Breast epithelium (tissue), 4 donors: Measurements from ENCODE around the gene PLP2. TPM values are rescaled to one million over a fixed set of nuclear protein-coding genes. Genes with fewer than 3 reads are reported as not detected.
"Not testable (repeated sequence)": the region's sequence is repeated elsewhere in the genome, so short reads cannot be mapped to it uniquely, and the experiment has no call there.

Experiments used
- DNase-seq, 2 donors: peaks; one replicate each; pipeline ENCODE4 v3.0.0-alpha.2; 2019; ENCODE audit warnings: low spot score in 2 of 2
- H3K27ac ChIP-seq, 2 donors: fragments of 200-600 bp; sonication (generic) in 1 of 2; one replicate each; pipeline ENCODE4 v1.5.1; 2016 to 2019; ENCODE audit warnings: mild to moderate bottlenecking in 1 of 2
- H3K27me3 ChIP-seq, 2 donors: fragments of 200-600 bp; sonication (generic) in 1 of 2; one replicate each; pipeline versions ENCODE4 v1.5.1 to v1.6.0; 2017 to 2019; ENCODE audit warnings: control low read depth in 1 of 2, mild to moderate bottlenecking in 1 of 2
- H3K36me3 ChIP-seq: fragments of 200-600 bp; one replicate; pipeline ENCODE4 v1.5.1; 2019
- H3K4me1 ChIP-seq, 2 donors: fragments of 200-600 bp; sonication (generic); one replicate each; pipeline ENCODE4 v1.5.1; 2016 to 2019; ENCODE audit warnings: control low read depth in 1 of 2
- H3K4me3 ChIP-seq, 3 donors: fragments of 200-600 bp; sonication (generic); 1 replicate in 2 of 3; 2 replicates in 1 of 3; pipeline ENCODE4 v1.5.1; 2016 to 2019; ENCODE audit warnings: mild to moderate bottlenecking in 3 of 3, moderate library complexity in 2 of 3
- H3K9me3 ChIP-seq, 2 donors: fragments of 200-600 bp; sonication (generic) in 1 of 2; one replicate each; pipeline ENCODE4 v1.5.1; 2016 to 2019; ENCODE audit warnings: control low read depth in 1 of 2
- POLR2A ChIP-seq: fragments of 450-650 bp; IDR thresholded peaks from one replicate; pipeline ENCODE4 v1.6.1; 2016; ENCODE audit warnings: antibody characterized with exemption, mild to moderate bottlenecking, moderate library complexity
- POLR2AphosphoS5 ChIP-seq, 3 donors: sonication (generic); formaldehyde crosslinking; IDR thresholded peaks; one replicate each; pipeline ENCODE4 v1.6.1; 2017; ENCODE audit warnings: antibody characterized with exemption in 3 of 3
- intact Hi-C: fragments of 100-400 bp; cut with DNase I; formaldehyde crosslinking; loops from one replicate; pipeline ENCODE4 v1.15.1; 2023; ENCODE audit warnings: low total_unique reads
- total RNA-seq, 3 donors: library from RNA; depleted of rRNA; stranded (reverse); fragments of >200 nt; gene quantifications; one replicate each; pipeline ENCODE4 v1.1.0, GENCODE V29; 2016
- TF ChIP-seq, protein P1 (sequence below), 3 donors: fragments of 450-650 bp; IDR thresholded peaks; one replicate each; pipeline ENCODE4 v1.5.1; 2016 to 2017; ENCODE audit warnings: antibody characterized with exemption in 3 of 3, mild to moderate bottlenecking in 3 of 3, moderate library complexity in 3 of 3

PLP2 gene
- total RNA-seq, 3 donors from 2014 or later: 23.4 to 27.9 (median 27.8) TPM

DNA sequence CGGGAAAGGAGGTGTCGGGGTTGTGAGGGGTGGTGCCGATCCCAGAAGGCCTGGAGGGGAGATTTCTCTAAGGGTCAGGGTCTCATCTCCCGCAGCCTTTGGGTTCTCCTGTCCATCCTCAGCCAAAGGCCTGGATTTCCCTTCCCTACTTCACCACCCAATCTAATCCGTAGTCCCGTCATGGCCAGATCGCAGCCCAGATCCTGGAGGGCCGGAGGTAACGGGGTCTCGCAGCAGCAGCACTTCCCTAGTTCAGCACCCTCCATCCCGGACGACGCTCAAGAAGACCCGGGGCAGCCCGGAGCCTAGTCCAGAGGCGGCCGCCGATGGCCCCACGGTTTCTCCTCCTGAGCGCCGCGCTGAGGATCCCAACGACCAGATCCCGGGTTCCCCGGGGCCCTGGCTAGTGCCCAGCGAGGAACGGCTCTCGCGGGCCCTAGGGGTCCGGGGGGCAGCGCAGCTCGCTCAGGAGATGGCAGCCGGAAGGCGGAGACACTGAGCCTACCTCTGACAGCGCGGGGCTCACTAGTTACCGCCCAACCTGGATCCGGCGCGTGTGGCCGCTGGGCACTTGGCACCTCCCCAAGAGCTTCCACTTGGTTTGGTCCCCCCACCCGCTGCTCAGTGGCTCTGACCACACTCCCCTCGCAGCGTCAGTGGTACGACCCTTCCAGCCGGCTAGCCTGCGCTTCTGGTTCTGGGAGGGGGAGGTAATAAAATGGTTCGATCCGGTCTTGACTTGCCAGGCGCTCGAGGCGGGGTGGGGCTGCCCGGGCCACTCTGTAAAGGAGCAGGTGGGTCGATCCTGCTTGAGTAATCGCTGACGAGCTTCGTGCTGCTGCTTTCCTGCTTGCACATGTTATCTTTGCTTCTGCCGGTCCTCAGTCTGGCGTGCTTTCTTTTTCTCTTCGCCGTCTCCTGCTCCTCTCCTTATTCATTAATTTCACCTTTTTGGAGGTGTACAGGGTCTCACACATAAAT lies 5.5 kb upstream of the PLP2 start:
- intact Hi-C loops: no loop called here
- Histone ChIP-seq H3K36me3 (no peaks in the 10 kb centered on the region), H3K4me1 (no peaks in the 10 kb centered on the region), H3K27ac (peak overlapping the region; percentile 77 to 92), H3K9me3 (no peaks in the 10 kb centered on the region), H3K27me3 (peaks cover 0 to 8% of the 10 kb centered on the region in 2 donors), H3K4me3 (peak overlapping the region; percentile 33 to 60 (median 35))
- TF ChIP-seq POLR2AphosphoS5 (IDR thresholded peaks at IDR 0.05) (no peak), POLR2A (no peak)
- TF ChIP-seq, protein P1, sequence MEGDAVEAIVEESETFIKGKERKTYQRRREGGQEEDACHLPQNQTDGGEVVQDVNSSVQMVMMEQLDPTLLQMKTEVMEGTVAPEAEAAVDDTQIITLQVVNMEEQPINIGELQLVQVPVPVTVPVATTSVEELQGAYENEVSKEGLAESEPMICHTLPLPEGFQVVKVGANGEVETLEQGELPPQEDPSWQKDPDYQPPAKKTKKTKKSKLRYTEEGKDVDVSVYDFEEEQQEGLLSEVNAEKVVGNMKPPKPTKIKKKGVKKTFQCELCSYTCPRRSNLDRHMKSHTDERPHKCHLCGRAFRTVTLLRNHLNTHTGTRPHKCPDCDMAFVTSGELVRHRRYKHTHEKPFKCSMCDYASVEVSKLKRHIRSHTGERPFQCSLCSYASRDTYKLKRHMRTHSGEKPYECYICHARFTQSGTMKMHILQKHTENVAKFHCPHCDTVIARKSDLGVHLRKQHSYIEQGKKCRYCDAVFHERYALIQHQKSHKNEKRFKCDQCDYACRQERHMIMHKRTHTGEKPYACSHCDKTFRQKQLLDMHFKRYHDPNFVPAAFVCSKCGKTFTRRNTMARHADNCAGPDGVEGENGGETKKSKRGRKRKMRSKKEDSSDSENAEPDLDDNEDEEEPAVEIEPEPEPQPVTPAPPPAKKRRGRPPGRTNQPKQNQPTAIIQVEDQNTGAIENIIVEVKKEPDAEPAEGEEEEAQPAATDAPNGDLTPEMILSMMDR (IDR thresholded peaks at IDR 0.05): peak in 2 of 3 donors; percentile 15 to 29
- peak; percentile 83 to 87 for DNase-seq

DNA sequence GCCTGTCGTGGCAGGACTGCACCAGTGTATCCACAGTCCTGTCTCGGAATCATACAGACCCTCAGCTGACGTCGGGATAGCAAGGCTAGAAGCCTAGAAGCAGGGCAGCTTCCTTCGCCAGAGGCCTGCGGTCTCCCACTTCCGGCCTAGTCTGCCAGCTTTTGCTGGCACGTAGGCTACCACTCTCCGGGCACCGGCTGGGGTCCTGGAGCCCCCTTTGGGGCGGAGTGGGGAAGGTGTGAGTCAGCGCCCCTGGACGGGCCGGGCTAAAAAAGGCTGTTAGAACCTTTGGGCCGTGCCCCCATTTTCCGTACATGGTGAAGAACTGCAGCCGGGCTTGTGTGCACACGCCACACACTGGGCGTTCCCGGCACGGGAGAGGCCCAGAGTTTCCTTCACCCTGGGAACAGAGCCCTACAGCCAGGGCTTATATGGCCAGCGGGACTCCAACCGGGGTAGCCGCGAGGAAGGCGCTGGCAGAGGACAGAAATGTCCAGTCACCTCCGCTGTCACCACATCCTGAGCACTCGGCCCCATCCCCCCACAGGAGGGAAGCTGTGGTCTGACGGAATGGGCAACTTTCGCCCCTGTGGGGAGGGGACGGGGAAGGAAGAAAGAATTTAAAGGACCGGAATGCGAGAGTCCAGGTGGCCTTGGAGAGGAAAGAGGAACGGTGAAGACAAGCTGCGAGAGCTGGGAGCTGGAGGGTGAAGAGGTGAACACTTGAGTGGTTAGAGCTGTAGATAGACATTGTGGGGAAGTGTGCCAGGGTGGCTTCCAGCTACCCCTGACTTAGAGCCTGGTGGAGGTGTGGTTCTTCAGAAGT lies 4.6 kb upstream of the PLP2 start:
- peak in 2 of 3 donors; percentile 38 to 46 for TF ChIP-seq POLR2AphosphoS5 (IDR thresholded peaks at IDR 0.05)
- TF ChIP-seq, protein P1 (IDR thresholded peaks at IDR 0.05): no peak
- no peak for TF ChIP-seq POLR2A
- Histone ChIP-seq H3K27ac (peak overlapping the region; percentile 77 to 92), H3K9me3 (no peaks in the 10 kb centered on the region), H3K4me1 (no peaks in the 10 kb centered on the region), H3K27me3 (peaks cover 0 to 8% of the 10 kb centered on the region in 2 donors), H3K4me3 (peak overlapping the region; percentile 33 to 60 (median 35)), H3K36me3 (no peaks in the 10 kb centered on the region)
- intact Hi-C loops: no loop called here
- peak in 1 of 2 donors; percentile 72 for DNase-seq

- Histone ChIP-seq H3K36me3 (no peaks in the 10 kb centered on the region), H3K27ac (peak overlapping the region; percentile 77 to 92), H3K9me3 (no peaks in the 10 kb centered on the region), H3K27me3 (peaks cover 0 to 8% of the 10 kb centered on the region in 2 donors), H3K4me1 (no peaks in the 10 kb centered on the region), H3K4me3 (peak overlapping the region; percentile 33 to 60 (median 35))
- TF ChIP-seq POLR2A: no peak
- TF ChIP-seq, protein P1 (IDR thresholded peaks at IDR 0.05): no peak
- TF ChIP-seq POLR2AphosphoS5 (IDR thresholded peaks at IDR 0.05): no peak
- DNase-seq: no peak
- intact Hi-C loops: no loop called here
Measured at GRCh38 chrX:49167740-49168108, 4.0 kb upstream of the PLP2 start.

GRCh38 chrX:49172280-49172780 lies 632 bp downstream of the PLP2 start:
- Histone ChIP-seq H3K9me3 (no peaks in the 10 kb centered on the region), H3K36me3 (no peaks in the 10 kb centered on the region), H3K4me3 (peak overlapping the region; percentile 55 to 66 (median 62)), H3K27ac (peak overlapping the region; percentile 84 to 85), H3K27me3 (peaks cover 0 to 14% of the 10 kb centered on the region in 2 donors), H3K4me1 (no peaks in the 10 kb centered on the region)
- TF ChIP-seq, protein P1 (IDR thresholded peaks at IDR 0.05): no peak
- peak in 1 of 3 donors; percentile 19 for TF ChIP-seq POLR2AphosphoS5 (IDR thresholded peaks at IDR 0.05)
- intact Hi-C loops: no loop called here
- peak in 1 of 2 donors; percentile 63 for DNase-seq

GRCh38 chrX:49173544-49173943 lies 1.8 kb downstream of the PLP2 start:
- intact Hi-C loops, DNase-seq, H3K4me1 ChIP-seq, H3K4me3 ChIP-seq, H3K9me3 ChIP-seq, H3K36me3 ChIP-seq: not testable (repeated sequence)
- peak overlapping the region in 1 of 2 donors; percentile 85 for H3K27ac ChIP-seq
- H3K27me3 ChIP-seq: peaks cover 0 to 14% of the 10 kb centered on the region in 2 donors
